Neural crest cell (in vitro differentiated cells): ENCODE results near the gene SPTB. TPM values are rescaled to one million over a fixed set of nuclear protein-coding genes. Genes with fewer than 3 reads are reported as not detected.
A peak's percentile ranks its signal among the peaks of the same experiment; 100 is the strongest.

Experiments used
- DNase-seq: peaks from one replicate; pipeline ENCODE4 v3.0.0; 2021; ENCODE audit warnings: low read depth, mixed read lengths, low spot score
- H3K27ac Mint-ChIP-seq: one replicate; pipeline ENCODE4 v1.8.0; 2021; ENCODE audit warnings: mild to moderate bottlenecking, mixed read lengths; ENCODE audit not compliant: unreplicated experiment
- H3K27me3 Mint-ChIP-seq: 2 replicates; pipeline ENCODE4 v1.8.0; 2021; ENCODE audit warnings: low read depth, mild to moderate bottlenecking, mixed read lengths
- H3K36me3 Mint-ChIP-seq: 2 replicates; pipeline ENCODE4 v1.8.0; 2021; ENCODE audit warnings: low read depth, mild to moderate bottlenecking, mixed read lengths
- H3K4me1 Mint-ChIP-seq: 2 replicates; pipeline ENCODE4 v1.8.0; 2021; ENCODE audit warnings: mixed read lengths
- H3K4me3 Mint-ChIP-seq: one replicate; pipeline ENCODE4 v1.8.0; 2021; ENCODE audit warnings: mild to moderate bottlenecking, mixed read lengths
- H3K9me3 Mint-ChIP-seq: 2 replicates; pipeline ENCODE4 v1.8.0; 2021; ENCODE audit warnings: mixed read lengths
- total RNA-seq: library from RNA; stranded (reverse); gene quantifications from 2 replicates; pipeline ENCODE4 v1.2.1, GENCODE V29; 2021
- TF ChIP-seq, protein P1 (sequence below): fragments of 200-600 bp; sonication (generic); conservative IDR thresholded peaks from 2 replicates; pipeline ENCODE4 v1.5.0; 2021; ENCODE audit warnings: antibody characterized with exemption, mild to moderate bottlenecking

The SPTB gene
- total RNA-seq, 1 donor from 2014 or later: 0.16 TPM

DNA sequence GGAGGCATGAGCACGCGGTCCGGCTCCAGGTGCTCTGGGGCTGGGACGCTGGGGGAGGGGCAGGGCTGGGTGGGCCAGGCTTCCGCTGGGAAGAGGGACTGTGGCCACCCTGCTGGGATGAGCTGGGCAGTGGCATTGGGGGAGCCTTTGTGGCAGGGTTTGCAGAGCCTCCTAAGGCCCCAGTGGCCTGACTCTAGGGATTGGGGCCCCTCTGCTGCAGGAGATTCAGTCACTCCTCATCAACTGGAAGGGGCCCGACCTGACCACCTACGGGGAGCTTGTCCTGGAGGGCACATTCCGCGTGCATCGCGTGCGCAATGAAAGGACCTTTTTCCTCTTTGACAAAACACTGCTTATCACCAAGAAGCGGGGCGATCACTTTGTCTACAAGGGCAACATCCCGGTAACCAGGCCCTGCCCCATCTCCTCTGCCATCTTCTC is 148.5 kb downstream of the SPTB start:
- H3K4me1 Mint-ChIP-seq: peaks cover 18% of the 10 kb centered on the region
- H3K27ac Mint-ChIP-seq: no peak overlapping the region
- H3K27me3 Mint-ChIP-seq: peaks cover 83% of the 10 kb centered on the region
- H3K4me3 Mint-ChIP-seq: no peak overlapping the region
- TF ChIP-seq, protein P1, sequence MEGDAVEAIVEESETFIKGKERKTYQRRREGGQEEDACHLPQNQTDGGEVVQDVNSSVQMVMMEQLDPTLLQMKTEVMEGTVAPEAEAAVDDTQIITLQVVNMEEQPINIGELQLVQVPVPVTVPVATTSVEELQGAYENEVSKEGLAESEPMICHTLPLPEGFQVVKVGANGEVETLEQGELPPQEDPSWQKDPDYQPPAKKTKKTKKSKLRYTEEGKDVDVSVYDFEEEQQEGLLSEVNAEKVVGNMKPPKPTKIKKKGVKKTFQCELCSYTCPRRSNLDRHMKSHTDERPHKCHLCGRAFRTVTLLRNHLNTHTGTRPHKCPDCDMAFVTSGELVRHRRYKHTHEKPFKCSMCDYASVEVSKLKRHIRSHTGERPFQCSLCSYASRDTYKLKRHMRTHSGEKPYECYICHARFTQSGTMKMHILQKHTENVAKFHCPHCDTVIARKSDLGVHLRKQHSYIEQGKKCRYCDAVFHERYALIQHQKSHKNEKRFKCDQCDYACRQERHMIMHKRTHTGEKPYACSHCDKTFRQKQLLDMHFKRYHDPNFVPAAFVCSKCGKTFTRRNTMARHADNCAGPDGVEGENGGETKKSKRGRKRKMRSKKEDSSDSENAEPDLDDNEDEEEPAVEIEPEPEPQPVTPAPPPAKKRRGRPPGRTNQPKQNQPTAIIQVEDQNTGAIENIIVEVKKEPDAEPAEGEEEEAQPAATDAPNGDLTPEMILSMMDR: no peak
- no peak for DNase-seq
- peaks cover 12% of the 10 kb centered on the region for H3K36me3 Mint-ChIP-seq
- no peaks in the 10 kb centered on the region for H3K9me3 Mint-ChIP-seq

DNA sequence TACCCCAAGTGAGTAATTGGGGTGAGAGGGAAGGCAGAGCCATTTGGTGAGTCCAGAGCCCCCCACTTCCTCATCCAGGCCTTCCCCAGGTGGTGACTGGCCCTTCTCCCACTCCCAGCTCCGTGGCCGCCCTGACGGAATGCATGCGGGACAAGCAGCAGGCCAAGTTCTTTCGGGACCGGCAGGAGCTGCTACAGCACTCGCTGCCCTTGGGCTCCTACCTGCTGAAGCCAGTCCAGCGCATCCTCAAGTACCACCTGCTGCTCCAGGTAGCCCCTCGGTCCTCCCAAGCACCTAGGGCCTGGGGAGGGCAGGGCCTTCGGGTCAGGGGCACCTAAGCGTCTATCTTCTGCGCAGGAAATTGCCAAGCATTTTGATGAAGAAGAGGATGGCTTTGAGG is 149.0 kb downstream of the SPTB start:
- TF ChIP-seq, protein P1: no peak
- Mint-ChIP-seq H3K9me3 (no peaks in the 10 kb centered on the region), H3K27ac (no peak overlapping the region), H3K4me3 (no peak overlapping the region), H3K27me3 (peaks cover 84% of the 10 kb centered on the region), H3K4me1 (peaks cover 22% of the 10 kb centered on the region), H3K36me3 (peaks cover 12% of the 10 kb centered on the region)
- no peak for DNase-seq

DNA sequence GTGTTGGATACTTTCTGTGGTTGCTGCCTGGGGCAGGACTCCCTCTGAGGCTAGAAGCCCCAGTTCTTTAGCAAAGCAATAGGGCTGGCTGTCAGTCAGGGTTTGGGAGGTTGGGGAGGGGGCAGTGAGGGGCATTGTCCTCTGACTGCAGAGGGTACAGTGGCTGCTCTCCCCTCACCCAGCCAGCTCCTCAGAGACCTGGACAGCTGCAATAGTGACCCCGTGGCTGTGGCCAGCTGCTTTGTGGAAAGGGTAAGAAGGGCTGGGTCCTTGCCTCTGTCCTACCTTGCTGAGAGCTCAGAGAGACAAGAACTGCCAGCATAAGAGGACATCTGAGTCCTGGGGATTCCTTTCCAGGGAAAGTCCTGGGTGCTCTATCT is 149.7 kb downstream of the SPTB start:
- H3K4me1 Mint-ChIP-seq: peaks cover 23% of the 10 kb centered on the region
- no peak for DNase-seq
- no peaks in the 10 kb centered on the region for H3K9me3 Mint-ChIP-seq
- peaks cover 86% of the 10 kb centered on the region for H3K27me3 Mint-ChIP-seq
- peaks cover 12% of the 10 kb centered on the region for H3K36me3 Mint-ChIP-seq
- TF ChIP-seq, protein P1: no peak
- peak overlapping the region; percentile 65 for H3K27ac Mint-ChIP-seq
- no peak overlapping the region for H3K4me3 Mint-ChIP-seq

DNA sequence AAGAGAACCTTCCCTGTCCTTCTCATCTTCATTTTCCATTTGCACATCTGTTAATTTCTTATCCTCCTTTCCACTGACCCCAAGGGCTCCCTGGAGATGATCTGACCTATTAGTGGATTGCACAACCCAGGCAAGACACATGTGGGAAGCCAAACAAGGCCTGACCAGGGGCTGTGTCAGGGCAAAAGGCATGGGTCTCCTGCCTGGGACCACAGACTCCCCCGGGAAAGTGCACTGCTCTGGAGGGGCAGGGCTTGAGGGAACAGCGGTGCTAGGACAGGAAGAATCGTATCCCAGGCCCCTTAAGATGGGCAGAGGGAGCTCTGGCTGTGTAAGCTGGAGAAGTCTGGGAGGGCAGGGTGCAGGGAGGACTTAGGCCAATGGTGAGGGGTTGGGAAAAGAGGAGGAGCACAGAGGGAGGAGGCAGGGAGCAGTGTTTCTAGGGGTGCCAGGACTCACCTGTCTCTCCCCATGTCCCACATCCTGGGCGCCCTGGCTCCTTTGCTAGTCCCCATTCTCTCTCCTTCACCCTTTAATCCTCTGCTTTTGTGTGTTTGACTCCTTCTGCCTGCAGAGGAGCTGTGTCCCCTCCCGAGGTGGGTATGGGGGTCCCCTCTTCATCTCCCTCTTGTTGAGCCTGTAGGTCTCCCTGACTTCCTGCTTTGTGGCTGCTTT is 150.2 kb downstream of the SPTB start:
- Mint-ChIP-seq H3K9me3 (no peaks in the 10 kb centered on the region), H3K4me1 (peaks cover 25% of the 10 kb centered on the region), H3K27me3 (peaks cover 86% of the 10 kb centered on the region), H3K4me3 (no peak overlapping the region), H3K27ac (peak overlapping the region; percentile 65), H3K36me3 (peaks cover 12% of the 10 kb centered on the region)
- TF ChIP-seq, protein P1: no peak
- DNase-seq: no peak

DNA sequence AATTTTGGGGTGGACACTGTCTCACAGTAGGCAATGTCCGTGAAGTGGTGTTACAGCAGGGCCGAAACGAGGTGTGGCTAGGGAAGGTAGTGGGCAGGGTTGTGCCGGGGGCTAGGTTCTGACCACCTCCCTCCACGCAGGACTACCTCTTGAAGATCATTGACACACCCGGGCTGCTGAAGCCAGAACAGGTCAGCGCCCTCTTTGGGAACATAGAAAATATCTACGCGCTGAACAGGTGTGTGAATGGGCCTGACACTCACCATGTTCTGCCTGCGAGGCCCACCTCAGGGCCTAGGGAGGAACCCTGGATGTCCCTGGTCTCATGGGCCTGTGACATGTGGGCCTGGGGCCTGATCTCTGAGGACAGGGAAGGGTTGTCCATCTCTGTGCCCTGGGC is 150.9 kb downstream of the SPTB start:
- peaks cover 12% of the 10 kb centered on the region for H3K36me3 Mint-ChIP-seq
- H3K4me3 Mint-ChIP-seq: no peak overlapping the region
- peaks cover 31% of the 10 kb centered on the region for H3K4me1 Mint-ChIP-seq
- DNase-seq: no peak
- TF ChIP-seq, protein P1: no peak
- peaks cover 88% of the 10 kb centered on the region for H3K27me3 Mint-ChIP-seq
- H3K9me3 Mint-ChIP-seq: no peaks in the 10 kb centered on the region
- H3K27ac Mint-ChIP-seq: peak overlapping the region; percentile 27
